H9 (cell line): ENCODE measurements around the gene ASTN2. TPM values are rescaled to one million over a fixed set of nuclear protein-coding genes. Genes with fewer than 3 reads are reported as not detected.

Experiments
- DNase-seq: peaks from one replicate; pipeline ENCODE4 v3.0.0-alpha.2; 2017
- H2AFZ ChIP-seq: one replicate; pipeline ENCODE4 v1.6.1; 2013; ENCODE audit warnings: mild to moderate bottlenecking, low read length, control low read depth, moderate library complexity
- H2AK5ac ChIP-seq: 2 replicates; pipeline ENCODE4 v1.6.1; 2013; ENCODE audit warnings: low read length, control low read depth, mixed read lengths; ENCODE audit not compliant: insufficient read length
- H2BK120ac ChIP-seq: one replicate; pipeline ENCODE4 v1.6.1; 2013; ENCODE audit warnings: low read depth, mild to moderate bottlenecking, low read length, control low read depth, inconsistent platforms; ENCODE audit not compliant: poor library complexity, severe bottlenecking
- H2BK12ac ChIP-seq: 2 replicates; pipeline ENCODE4 v1.6.1; 2013; ENCODE audit warnings: low read length, control low read depth, mixed read lengths, low read depth; ENCODE audit not compliant: insufficient read length
- H2BK15ac ChIP-seq: 2 replicates; pipeline ENCODE4 v1.6.1; 2013; ENCODE audit warnings: low read depth, low read length, control low read depth
- H2BK20ac ChIP-seq: one replicate; pipeline ENCODE4 v1.6.1; 2013; ENCODE audit warnings: low read depth, mild to moderate bottlenecking, low read length, control low read depth, inconsistent platforms; ENCODE audit not compliant: poor library complexity, severe bottlenecking
- H2BK5ac ChIP-seq: 2 replicates; pipeline ENCODE4 v1.6.1; 2013; ENCODE audit warnings: low read length, control low read depth, mixed read lengths; ENCODE audit not compliant: insufficient read length
- H3K14ac ChIP-seq: 2 replicates; pipeline ENCODE4 v1.6.1; 2013; ENCODE audit warnings: low read length, control low read depth; ENCODE audit not compliant: insufficient read depth
- H3K18ac ChIP-seq: 2 replicates; pipeline ENCODE4 v1.6.1; 2013; ENCODE audit warnings: low read depth, mild to moderate bottlenecking, mixed read lengths, low read length, control low read depth; ENCODE audit not compliant: insufficient read length
- H3K23ac ChIP-seq: 2 replicates; pipeline ENCODE4 v1.6.1; 2013; ENCODE audit warnings: low read length, control low read depth, mixed read lengths, low read depth; ENCODE audit not compliant: insufficient read length
- H3K23me2 ChIP-seq: 2 replicates; pipeline ENCODE4 v1.6.1; 2013; ENCODE audit warnings: low read depth, mild to moderate bottlenecking, mixed read lengths, low read length, control low read depth; ENCODE audit not compliant: insufficient read length, poor library complexity, severe bottlenecking
- H3K27ac ChIP-seq: 2 replicates; pipeline ENCODE4 v1.5.1; 2013; ENCODE audit warnings: low read length, control low read depth, mixed read lengths, low read depth; ENCODE audit not compliant: insufficient read length
- H3K27me3 ChIP-seq: 2 replicates; pipeline ENCODE4 v1.6.1; 2013; ENCODE audit warnings: low read length, control low read depth, inconsistent platforms; ENCODE audit not compliant: insufficient read depth
- H3K4ac ChIP-seq: 2 replicates; pipeline ENCODE4 v1.6.1; 2013; ENCODE audit warnings: low read depth, mild to moderate bottlenecking, control low read depth, inconsistent platforms, low read length, moderate library complexity
- H3K4me1 ChIP-seq: 2 replicates; pipeline ENCODE4 v1.6.1; 2013; ENCODE audit warnings: low read length, control low read depth, inconsistent platforms; ENCODE audit not compliant: insufficient read depth
- H3K4me2 ChIP-seq: 2 replicates; pipeline ENCODE4 v1.6.1; 2013; ENCODE audit warnings: low read length, control low read depth, mixed read lengths; ENCODE audit not compliant: insufficient read length, insufficient read depth
- H3K56ac ChIP-seq: 2 replicates; pipeline ENCODE4 v1.6.1; 2013; ENCODE audit warnings: low read depth, mild to moderate bottlenecking, mixed read lengths, low read length, control low read depth; ENCODE audit not compliant: insufficient read length
- H3K79me1 ChIP-seq: 2 replicates; pipeline ENCODE4 v1.6.1; 2013; ENCODE audit warnings: low read depth, mild to moderate bottlenecking, moderate library complexity, low read length, control low read depth, inconsistent platforms; ENCODE audit not compliant: insufficient read depth, poor library complexity, severe bottlenecking
- H3K79me2 ChIP-seq: 2 replicates; pipeline ENCODE4 v1.6.1; 2013; ENCODE audit warnings: low read length, control low read depth, inconsistent platforms; ENCODE audit not compliant: insufficient read depth
- H3K9ac ChIP-seq: 2 replicates; pipeline ENCODE4 v1.6.1; 2013; ENCODE audit warnings: low read length, control low read depth, mixed read lengths; ENCODE audit not compliant: insufficient read length; ENCODE audit errors: extremely low read depth
- H3K9me3 ChIP-seq: one replicate; pipeline ENCODE4 v1.6.1; 2013; ENCODE audit warnings: low read depth, low read length, inconsistent platforms; ENCODE audit not compliant: control insufficient read depth
- H3T11ph ChIP-seq: one replicate; pipeline ENCODE4 v1.6.1; 2013; ENCODE audit warnings: mild to moderate bottlenecking, low read length, control low read depth, inconsistent platforms
- H4K20me1 ChIP-seq: one replicate; pipeline ENCODE4 v1.6.1; 2013; ENCODE audit not compliant: control insufficient read depth, insufficient read length, insufficient read depth
- H4K5ac ChIP-seq: 2 replicates; pipeline ENCODE4 v1.6.1; 2013; ENCODE audit warnings: low read depth, mild to moderate bottlenecking, mixed read lengths, low read length, control low read depth; ENCODE audit not compliant: insufficient read length
- H4K8ac ChIP-seq: replicated peaks from 2 replicates; pipeline ENCODE4 v1.6.1; 2013; ENCODE audit warnings: low read length, control low read depth, mixed read lengths, low read depth; ENCODE audit not compliant: insufficient read length
- H4K91ac ChIP-seq: 2 replicates; pipeline ENCODE4 v1.6.1; 2013; ENCODE audit warnings: low read depth, mild to moderate bottlenecking, moderate library complexity, mixed read lengths, low read length, control low read depth; ENCODE audit not compliant: insufficient read length
- H3K27ac Mint-ChIP-seq, 3 experiments: 2 replicates in 2 of 3; 3 replicates in 1 of 3; pipeline ENCODE4 v1.8.0; 2020 to 2021; ENCODE audit warnings: mixed read lengths in 3 of 3, mild to moderate bottlenecking in 1 of 3, moderate library complexity in 1 of 3
- H3K27me3 Mint-ChIP-seq: 2 replicates; pipeline ENCODE4 v1.8.0; 2021; ENCODE audit warnings: low read depth, mild to moderate bottlenecking, moderate library complexity, mixed read lengths
- H3K36me3 Mint-ChIP-seq, 3 experiments: 2 replicates in 2 of 3; 3 replicates in 1 of 3; pipeline ENCODE4 v1.8.0; 2020 to 2021; ENCODE audit warnings: low read depth in 3 of 3, mixed read lengths in 3 of 3; ENCODE audit not compliant: insufficient read depth in 1 of 3
- H3K4me1 Mint-ChIP-seq, 2 experiments: 2 replicates each; pipeline ENCODE4 v1.8.0; 2020; ENCODE audit warnings: mixed read lengths in 2 of 2
- H3K4me3 Mint-ChIP-seq, 2 experiments: 2 replicates in 1 of 2; 3 replicates in 1 of 2; pipeline ENCODE4 v1.8.0; 2020 to 2021; ENCODE audit warnings: mild to moderate bottlenecking in 2 of 2, mixed read lengths in 2 of 2, moderate library complexity in 1 of 2
- H3K9me3 Mint-ChIP-seq, 2 experiments: 2 replicates in 1 of 2; 3 replicates in 1 of 2; pipeline ENCODE4 v1.8.0; 2020; ENCODE audit warnings: mild to moderate bottlenecking in 2 of 2, mixed read lengths in 2 of 2, moderate library complexity in 1 of 2
- WGBS: extraction: QIAGEN DNeasy Blood & Tissue Kit; methylation state at CpG from one replicate; pipeline ENCODE4 v1.1.7; 2013; ENCODE audit warnings: missing lambda C conversion rate, low lambda C conversion rate, mixed read lengths; ENCODE audit not compliant: insufficient read length; ENCODE audit errors: extremely low coverage; 5-methylcytosine and 5-hydroxymethylcytosine counted together
- total RNA-seq: library from RNA; stranded (reverse); gene quantifications from 2 replicates; pipeline ENCODE4 v1.2.1, GENCODE V29; 2021
- TF ChIP-seq, protein P1 (sequence below): fragments of 200-600 bp; sonication (generic); conservative IDR thresholded peaks from 3 replicates; pipeline ENCODE4 v1.8.0; 2021; ENCODE audit warnings: antibody characterized with exemption, mild to moderate bottlenecking

ASTN2 gene
- total RNA-seq, 1 experiment from 2014 or later: 9.7 TPM

DNA sequence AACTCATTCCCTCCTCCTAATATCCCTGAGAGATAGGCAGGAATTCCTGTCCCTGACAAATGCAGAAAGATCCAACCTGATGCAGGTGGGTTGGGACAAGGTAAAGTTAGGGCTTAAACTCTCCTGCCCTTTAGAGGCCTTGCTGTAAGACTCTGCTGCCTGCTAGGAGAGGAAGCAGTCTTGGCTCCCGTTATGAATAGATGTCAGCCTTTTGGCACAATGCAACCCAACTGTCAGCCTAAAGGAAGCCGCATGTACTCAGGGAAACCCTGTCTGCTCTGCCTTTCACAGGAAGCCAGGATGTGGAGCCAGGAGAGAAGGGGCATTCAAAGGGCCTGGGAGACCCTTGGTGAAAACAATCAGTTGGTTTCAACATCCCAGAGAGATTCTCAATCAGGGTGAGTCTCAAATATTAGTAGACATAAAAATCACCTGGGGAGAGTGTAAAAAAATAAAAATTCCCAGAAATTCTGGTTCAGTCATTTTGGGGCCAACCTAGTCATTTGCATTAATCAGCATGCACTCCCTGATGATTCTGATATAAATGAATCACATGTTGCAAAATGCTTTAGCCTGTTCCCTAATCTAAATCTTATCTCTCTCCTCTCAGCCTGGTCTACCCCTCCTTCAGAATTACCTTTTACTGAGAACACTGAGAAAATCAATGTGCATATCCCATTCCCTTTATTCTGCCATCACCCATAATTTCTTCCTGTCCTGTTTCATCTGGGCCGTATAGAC is 864.0 kb downstream of the ASTN2 start:
- H2AK5ac ChIP-seq: no peak overlapping the region
- no peak overlapping the region for H2BK5ac ChIP-seq
- H2AFZ ChIP-seq: no peak overlapping the region
- H4K8ac ChIP-seq: no peak overlapping the region
- Mint-ChIP-seq H3K9me3 (no peaks in the 10 kb centered on the region), H3K4me1 (peaks cover 3% of the 10 kb centered on the region in 2 experiments; a peak in 2 of 4 replicates), H3K27ac (no peak overlapping the region), H3K27me3 (no peaks in the 10 kb centered on the region), H3K36me3 (no peaks in the 10 kb centered on the region), H3K4me3 (no peak overlapping the region)
- H4K91ac ChIP-seq: no peak overlapping the region
- no peaks in the 10 kb centered on the region for H3K27me3 ChIP-seq
- H4K20me1 ChIP-seq: no peaks in the 10 kb centered on the region
- no peak overlapping the region for H3K23ac ChIP-seq
- H3K79me2 ChIP-seq: 0 out of 2 replicates have a peak, but pooled peaks cover 3% of the 10 kb centered on the region
- H3K27ac ChIP-seq: no peak overlapping the region
- no peak overlapping the region for H3T11ph ChIP-seq
- H3K18ac ChIP-seq: no peak overlapping the region
- H2BK120ac ChIP-seq: no peak overlapping the region
- no peak overlapping the region for H2BK12ac ChIP-seq
- no peaks in the 10 kb centered on the region for H3K9me3 ChIP-seq
- no peaks in the 10 kb centered on the region for H3K79me1 ChIP-seq
- no peak overlapping the region for H4K5ac ChIP-seq
- no peak overlapping the region for H3K14ac ChIP-seq
- H3K4ac ChIP-seq: no peak overlapping the region
- no peak for DNase-seq
- TF ChIP-seq, protein P1, sequence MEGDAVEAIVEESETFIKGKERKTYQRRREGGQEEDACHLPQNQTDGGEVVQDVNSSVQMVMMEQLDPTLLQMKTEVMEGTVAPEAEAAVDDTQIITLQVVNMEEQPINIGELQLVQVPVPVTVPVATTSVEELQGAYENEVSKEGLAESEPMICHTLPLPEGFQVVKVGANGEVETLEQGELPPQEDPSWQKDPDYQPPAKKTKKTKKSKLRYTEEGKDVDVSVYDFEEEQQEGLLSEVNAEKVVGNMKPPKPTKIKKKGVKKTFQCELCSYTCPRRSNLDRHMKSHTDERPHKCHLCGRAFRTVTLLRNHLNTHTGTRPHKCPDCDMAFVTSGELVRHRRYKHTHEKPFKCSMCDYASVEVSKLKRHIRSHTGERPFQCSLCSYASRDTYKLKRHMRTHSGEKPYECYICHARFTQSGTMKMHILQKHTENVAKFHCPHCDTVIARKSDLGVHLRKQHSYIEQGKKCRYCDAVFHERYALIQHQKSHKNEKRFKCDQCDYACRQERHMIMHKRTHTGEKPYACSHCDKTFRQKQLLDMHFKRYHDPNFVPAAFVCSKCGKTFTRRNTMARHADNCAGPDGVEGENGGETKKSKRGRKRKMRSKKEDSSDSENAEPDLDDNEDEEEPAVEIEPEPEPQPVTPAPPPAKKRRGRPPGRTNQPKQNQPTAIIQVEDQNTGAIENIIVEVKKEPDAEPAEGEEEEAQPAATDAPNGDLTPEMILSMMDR: no peak
- H3K4me2 ChIP-seq: no peak overlapping the region
- no peak overlapping the region for H3K9ac ChIP-seq
- no peak overlapping the region for H2BK15ac ChIP-seq
- H2BK20ac ChIP-seq: no peak overlapping the region
- no peaks in the 10 kb centered on the region for H3K23me2 ChIP-seq
- 0 out of 2 replicates have a peak, but pooled peaks cover 2% of the 10 kb centered on the region for H3K4me1 ChIP-seq
- no peak overlapping the region for H3K56ac ChIP-seq
- WGBS: no CpG with 5 or more reads among the region's 3 CpGs
